GM12873 (cell line): ENCODE data around the gene PHF12.

Experiments used
- TF ChIP-seq, protein P1 (sequence below): IDR thresholded peaks from 2 replicates; pipeline ENCODE4 v1.5.1; 2012; ENCODE audit warnings: low read depth, mild to moderate bottlenecking, moderate library complexity, low read length, control low read depth; ENCODE audit not compliant: insufficient read depth; ENCODE audit errors: missing control alignments

The PHF12 gene

GRCh38 chr17:28878158-28878910, 73.0 kb downstream of the PHF12 start:
- TF ChIP-seq, protein P1, sequence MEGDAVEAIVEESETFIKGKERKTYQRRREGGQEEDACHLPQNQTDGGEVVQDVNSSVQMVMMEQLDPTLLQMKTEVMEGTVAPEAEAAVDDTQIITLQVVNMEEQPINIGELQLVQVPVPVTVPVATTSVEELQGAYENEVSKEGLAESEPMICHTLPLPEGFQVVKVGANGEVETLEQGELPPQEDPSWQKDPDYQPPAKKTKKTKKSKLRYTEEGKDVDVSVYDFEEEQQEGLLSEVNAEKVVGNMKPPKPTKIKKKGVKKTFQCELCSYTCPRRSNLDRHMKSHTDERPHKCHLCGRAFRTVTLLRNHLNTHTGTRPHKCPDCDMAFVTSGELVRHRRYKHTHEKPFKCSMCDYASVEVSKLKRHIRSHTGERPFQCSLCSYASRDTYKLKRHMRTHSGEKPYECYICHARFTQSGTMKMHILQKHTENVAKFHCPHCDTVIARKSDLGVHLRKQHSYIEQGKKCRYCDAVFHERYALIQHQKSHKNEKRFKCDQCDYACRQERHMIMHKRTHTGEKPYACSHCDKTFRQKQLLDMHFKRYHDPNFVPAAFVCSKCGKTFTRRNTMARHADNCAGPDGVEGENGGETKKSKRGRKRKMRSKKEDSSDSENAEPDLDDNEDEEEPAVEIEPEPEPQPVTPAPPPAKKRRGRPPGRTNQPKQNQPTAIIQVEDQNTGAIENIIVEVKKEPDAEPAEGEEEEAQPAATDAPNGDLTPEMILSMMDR, result no peak

DNA sequence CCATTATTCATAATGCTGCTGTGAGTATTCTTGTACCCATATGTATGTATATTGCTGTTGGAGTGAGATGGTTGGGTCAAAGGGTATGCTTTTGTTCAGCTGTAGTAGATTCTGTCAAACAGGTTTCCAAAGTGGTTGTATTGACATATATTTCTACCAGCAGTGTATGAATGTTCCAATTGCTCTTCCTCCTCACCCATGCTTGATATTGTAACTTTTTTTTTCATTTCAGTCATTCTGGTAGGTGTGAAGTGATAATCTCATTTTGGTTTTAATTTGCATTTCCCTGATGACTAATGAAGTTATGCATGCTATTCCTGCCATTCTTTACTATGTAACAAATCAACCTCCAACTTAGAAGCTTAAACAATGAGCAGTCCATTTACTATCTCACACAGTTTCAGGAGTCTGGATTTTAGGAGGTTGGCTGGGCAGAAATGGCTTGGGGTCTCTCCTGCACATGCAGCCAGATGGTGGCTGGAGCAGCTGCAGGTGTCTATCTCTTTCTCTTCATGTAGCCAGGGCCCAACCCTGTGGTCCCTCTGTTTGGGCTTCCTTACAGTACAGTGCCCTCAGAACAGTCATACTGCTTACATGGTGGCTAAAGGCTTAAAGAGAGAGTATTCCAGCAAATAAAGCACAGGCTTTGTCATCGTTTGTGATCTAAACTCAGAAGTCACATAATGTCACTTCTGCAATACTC, 75.3 kb downstream of the PHF12 start:
- TF ChIP-seq, protein P1, result no peak

GRCh38 chr17:28874750-28875149, 76.6 kb downstream of the PHF12 start:
- TF ChIP-seq, protein P1, result no peak

- TF ChIP-seq, protein P1, result no peak
Measured at GRCh38 chr17:28873839-28874238, 77.5 kb downstream of the PHF12 start.

- TF ChIP-seq, protein P1, result no peak
Measured at GRCh38 chr17:28871056-28871579, 80.2 kb downstream of the PHF12 start.

GRCh38 chr17:28867276-28867675, 84.0 kb downstream of the PHF12 start:
- TF ChIP-seq, protein P1, result no peak
